B cell (primary cell): ENCODE measurements around the gene CYRIA. TPM values are rescaled to one million over a fixed set of nuclear protein-coding genes. Genes with fewer than 3 reads are reported as not detected.

Experiments
- ATAC-seq: fragments of 200-7000 bp; cut with Tn5 transposase; one replicate; pipeline ENCODE4 v1.10.0; 2021; ENCODE audit warnings: low read depth, mild to moderate bottlenecking, moderate number of reproducible peaks, moderate library complexity
- CTCF ChIA-PET: fragments of 350-600 bp; sonication (Branson Sonifier 250); formaldehyde crosslinking; loops from one replicate; lab custom pipeline; 2021; ENCODE audit warnings: antibody characterized with exemption, inconsistent platforms; lab: Charles Lee
- POLR2A ChIA-PET: fragments of 350-600 bp; sonication (Branson Sonifier 250); formaldehyde crosslinking; loops from one replicate; lab custom pipeline; 2021; ENCODE audit warnings: antibody characterized with exemption; lab: Charles Lee
- DNase-seq: peaks from one replicate; pipeline ENCODE4 v3.0.0; 2013
- H2AFZ ChIP-seq: 2 replicates; pipeline ENCODE4 v1.6.1; 2012; ENCODE audit warnings: mild to moderate bottlenecking, low read depth, low read length; ENCODE audit not compliant: insufficient read depth, poor library complexity, severe bottlenecking
- H3K27ac ChIP-seq, 2 donors: 1 replicate in 1 of 2; 2 replicates in 1 of 2; pipeline ENCODE4 v1.5.1; 2012 to 2013; ENCODE audit warnings: low read length in 2 of 2, mild to moderate bottlenecking in 2 of 2, moderate library complexity in 1 of 2
- H3K27me3 ChIP-seq, 4 experiments: fragments of 200-600 bp in 1 of 4; sonication (generic) in 1 of 4; replicated peaks in 1 of 4; 1 replicate in 2 of 4; 2 replicates in 2 of 4; pipeline versions ENCODE4 v1.6.1 to v1.7.0; 2013 to 2016; ENCODE audit warnings: low read length in 3 of 4, mild to moderate bottlenecking in 2 of 4, mixed read lengths in 1 of 4, moderate library complexity in 1 of 4; ENCODE audit not compliant: insufficient read depth in 4 of 4, control insufficient read depth in 3 of 4; ENCODE audit errors: control extremely low read depth in 1 of 4
- H3K36me3 ChIP-seq, 2 experiments: replicated peaks in 1 of 2; 1 replicate in 1 of 2; 2 replicates in 1 of 2; pipeline versions ENCODE4 v1.6.1 to v1.7.1; 2013; ENCODE audit warnings: low read length in 1 of 2; ENCODE audit not compliant: insufficient read depth in 2 of 2, control insufficient read depth in 1 of 2; ENCODE audit errors: control extremely low read depth in 1 of 2, extremely low read depth in 1 of 2
- H3K4me1 ChIP-seq, 2 donors: fragments of 200-600 bp in 1 of 2; sonication (generic) in 1 of 2; 1 replicate in 1 of 2; 2 replicates in 1 of 2; pipeline versions ENCODE4 v1.5.1 to v1.6.1; 2013 to 2017; ENCODE audit warnings: low read length in 2 of 2; ENCODE audit not compliant: control insufficient read depth in 2 of 2, insufficient read depth in 2 of 2
- H3K4me2 ChIP-seq: replicated peaks from 2 replicates; pipeline ENCODE3; 2012; ENCODE audit warnings: mild to moderate bottlenecking, low read depth, low read length; ENCODE audit not compliant: poor library complexity, severe bottlenecking
- H3K4me3 ChIP-seq, 5 experiments: fragments of 200-600 bp in 1 of 5; sonication (generic) in 1 of 5; 1 replicate in 3 of 5; 2 replicates in 2 of 5; pipeline versions ENCODE4 v1.5.1 to v1.7.0; 2011 to 2016; ENCODE audit warnings: low read length in 4 of 5, mild to moderate bottlenecking in 4 of 5, low read depth in 2 of 5, control low read depth in 1 of 5, moderate library complexity in 1 of 5; ENCODE audit not compliant: insufficient read depth in 1 of 5; ENCODE audit errors: control extremely low read depth in 1 of 5, extremely low read depth in 1 of 5
- H3K79me2 ChIP-seq: fragments of 200-600 bp; sonication (generic); one replicate; pipeline ENCODE4 v1.6.0; 2016; ENCODE audit warnings: low read length; ENCODE audit not compliant: control insufficient read depth, insufficient read depth
- H3K9ac ChIP-seq: fragments of 200-600 bp; sonication (generic); 2 replicates; pipeline ENCODE4 v1.6.1; 2017; ENCODE audit warnings: mild to moderate bottlenecking, low read length, moderate library complexity
- H3K9me3 ChIP-seq, 3 donors: one replicate each; pipeline versions ENCODE4 v1.6.1 to v1.7.1; 2013; ENCODE audit warnings: low read length in 2 of 3; ENCODE audit not compliant: control insufficient read depth in 2 of 3, insufficient read depth in 1 of 3; ENCODE audit errors: control extremely low read depth in 1 of 3
- H4K20me1 ChIP-seq: 2 replicates; pipeline ENCODE4 v1.6.0; 2012; ENCODE audit warnings: mild to moderate bottlenecking, low read length; ENCODE audit not compliant: insufficient read depth, control insufficient read depth, poor library complexity, severe bottlenecking
- H3K27ac Mint-ChIP-seq: one replicate; pipeline ENCODE4 v1.8.0; 2021; ENCODE audit warnings: mixed read lengths
- H3K27me3 Mint-ChIP-seq: one replicate; pipeline ENCODE4 v1.8.0; 2021; ENCODE audit warnings: mixed read lengths
- H3K4me1 Mint-ChIP-seq: one replicate; pipeline ENCODE4 v1.8.0; 2021; ENCODE audit warnings: mixed read lengths
- H3K4me3 Mint-ChIP-seq: one replicate; pipeline ENCODE4 v1.8.0; 2021; ENCODE audit warnings: mixed read lengths
- H3K9me3 Mint-ChIP-seq: one replicate; pipeline ENCODE4 v1.8.0; 2022; ENCODE audit warnings: mixed read lengths; ENCODE audit not compliant: insufficient read depth
- EZH2 ChIP-seq: IDR thresholded peaks from 2 replicates; pipeline ENCODE4 v1.6.1; 2012; ENCODE audit warnings: borderline replicate concordance, low read depth, mild to moderate bottlenecking, moderate library complexity, low read length; ENCODE audit not compliant: insufficient read depth, poor library complexity, severe bottlenecking
- WGBS: methylation state at CpG from one replicate; pipeline ENCODE4 v1.1.5; 2013; ENCODE audit warnings: missing lambda C conversion rate; ENCODE audit not compliant: insufficient coverage; 5-methylcytosine and 5-hydroxymethylcytosine counted together
- intact Hi-C: fragments of 100-400 bp; cut with micrococcal nuclease; formaldehyde crosslinking; loops from one replicate; pipeline ENCODE4 v1.10.0; 2022
- polyA plus RNA-seq: library from polyadenylated mRNA; depleted of rRNA; stranded (reverse); fragments of >200 nt; gene quantifications from 2 replicates; pipeline ENCODE4 v1.2.3, GENCODE V29; 2012
- total RNA-seq, 2 donors: library from RNA; stranded (reverse); fragments of 120-200 nt in 1 of 2; gene quantifications; 1 replicate in 1 of 2; 2 replicates in 1 of 2; pipeline versions ENCODE4 v1.2.3 to v1.2.4, GENCODE V29; 2013 to 2022
- TF ChIP-seq, protein P1 (sequence below): fragments of 200-600 bp; IDR thresholded peaks from one replicate; pipeline ENCODE4 v1.8.0; 2022; ENCODE audit warnings: antibody characterized with exemption, mild to moderate bottlenecking

CYRIA gene
- total and polyA plus RNA-seq, 2 donors (not counting 1 experiment from before 2014, with no cell fraction given): 16.8 to 58.8 TPM

DNA sequence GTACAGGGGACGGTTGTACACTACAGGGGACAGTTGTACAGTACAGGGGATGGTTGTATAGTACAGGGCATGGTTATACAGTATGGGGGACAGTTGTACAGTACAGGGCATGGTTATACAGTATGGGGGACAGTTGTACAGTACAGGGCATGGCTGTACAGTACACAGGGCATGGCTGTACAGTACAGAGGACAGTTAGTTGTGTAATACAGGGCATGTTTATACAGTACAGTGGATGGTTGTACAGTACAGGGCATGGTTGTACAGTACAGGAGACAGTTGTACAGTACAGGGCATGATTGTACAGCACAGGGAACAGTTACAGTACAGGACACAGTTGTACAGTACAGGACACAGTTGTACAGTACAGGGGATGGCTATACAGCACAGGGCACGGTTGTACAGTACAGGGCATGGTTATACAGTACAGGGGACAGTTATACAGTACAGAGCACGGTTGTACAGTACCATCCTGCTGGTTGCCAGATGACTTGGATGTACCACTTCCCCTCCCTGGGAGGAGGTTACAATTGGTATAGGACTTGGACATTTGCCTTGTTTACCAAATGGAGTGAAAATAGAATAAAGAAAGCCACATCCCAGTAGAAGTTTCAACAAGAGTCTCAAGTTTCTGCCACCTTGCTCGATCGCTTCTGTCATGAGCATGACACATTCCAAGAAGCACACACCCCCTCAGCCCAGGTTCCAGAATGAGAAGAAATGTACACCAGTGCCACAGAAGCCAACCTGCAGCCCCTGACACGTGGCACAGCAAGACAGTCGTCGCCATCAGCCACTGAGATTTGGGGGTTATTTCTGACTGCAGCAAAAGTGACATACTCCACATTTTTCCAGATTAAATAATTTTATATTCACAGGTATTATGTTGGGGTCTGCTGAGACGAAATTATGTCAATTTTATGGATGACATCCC is 16.0 kb downstream of the CYRIA start:
- H3K27ac Mint-ChIP-seq: peak overlapping the region; percentile 89
- CTCF ChIA-PET: interaction anchor here (0.6 to 2.9 kb wide), 6 partner anchors 19 to 107 kb away, joined by 3 to 11 read pairs (median 4); no protein-coding TSS in a partner anchor

More for the DNA sequence above, 16.0 kb downstream of the CYRIA start:
- 81% methylated on average over 5 of the region's 9 CpGs for WGBS
- POLR2A ChIA-PET: interaction anchor here (1.2 to 1.3 kb wide), 2 partner anchors 15 to 16 kb away, joined by 5 to 7 read pairs; partner anchors contain the start of gene CYRIA
- Histone ChIP-seq H4K20me1 (peaks cover 39% of the 10 kb centered on the region), H3K4me1 (peaks cover 70 to 71% of the 10 kb centered on the region in 2 donors), H3K4me2 (peak overlapping the region; percentile 69), H3K9me3 (no peaks in the 10 kb centered on the region), H2AFZ (no peak overlapping the region), H3K4me3 (no peak overlapping the region), H3K27ac (peak overlapping the region in 1 of 2 donors; percentile 68), H3K9ac (peak overlapping the region; percentile 47), H3K27me3 (no peaks in the 10 kb centered on the region), H3K36me3 (peaks cover 0 to 24% of the 10 kb centered on the region in 2 experiments), H3K79me2 (peaks cover 97% of the 10 kb centered on the region)
- no peaks in the 10 kb centered on the region for H3K27me3 Mint-ChIP-seq
- ATAC-seq (no peak), DNase-seq (no peak)
- intact Hi-C loops: loop anchor here (2.0 to 5.0 kb wide), 2 partner anchors 15 to 38 kb away; partner anchors contain the start of gene CYRIA
- no peaks in the 10 kb centered on the region for H3K9me3 Mint-ChIP-seq
- TF ChIP-seq EZH2: no peak
- TF ChIP-seq, protein P1, sequence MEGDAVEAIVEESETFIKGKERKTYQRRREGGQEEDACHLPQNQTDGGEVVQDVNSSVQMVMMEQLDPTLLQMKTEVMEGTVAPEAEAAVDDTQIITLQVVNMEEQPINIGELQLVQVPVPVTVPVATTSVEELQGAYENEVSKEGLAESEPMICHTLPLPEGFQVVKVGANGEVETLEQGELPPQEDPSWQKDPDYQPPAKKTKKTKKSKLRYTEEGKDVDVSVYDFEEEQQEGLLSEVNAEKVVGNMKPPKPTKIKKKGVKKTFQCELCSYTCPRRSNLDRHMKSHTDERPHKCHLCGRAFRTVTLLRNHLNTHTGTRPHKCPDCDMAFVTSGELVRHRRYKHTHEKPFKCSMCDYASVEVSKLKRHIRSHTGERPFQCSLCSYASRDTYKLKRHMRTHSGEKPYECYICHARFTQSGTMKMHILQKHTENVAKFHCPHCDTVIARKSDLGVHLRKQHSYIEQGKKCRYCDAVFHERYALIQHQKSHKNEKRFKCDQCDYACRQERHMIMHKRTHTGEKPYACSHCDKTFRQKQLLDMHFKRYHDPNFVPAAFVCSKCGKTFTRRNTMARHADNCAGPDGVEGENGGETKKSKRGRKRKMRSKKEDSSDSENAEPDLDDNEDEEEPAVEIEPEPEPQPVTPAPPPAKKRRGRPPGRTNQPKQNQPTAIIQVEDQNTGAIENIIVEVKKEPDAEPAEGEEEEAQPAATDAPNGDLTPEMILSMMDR: no peak
- peaks cover 82% of the 10 kb centered on the region for H3K4me1 Mint-ChIP-seq
- H3K4me3 Mint-ChIP-seq: peak overlapping the region; percentile 82
